ENCODE data around the gene BHMT2.

- TF ChIP-seq MAFK (IDR thresholded peaks at IDR 0.05; ENCODE audit: low read depth, low read length), result no peak
- no peak for TF ChIP-seq MXI1 (IDR thresholded peaks at IDR 0.05; ENCODE audit: borderline replicate concordance, low read depth, low read length)
- TF ChIP-seq CTCF (conservative IDR thresholded peaks at IDR 0.05; ENCODE audit: low read depth, low read length), result no peak
- no peak for TF ChIP-seq POLR2A (IDR thresholded peaks at IDR 0.05; ENCODE audit: low read depth, low read length)
- no peak for TF ChIP-seq RAD21 (IDR thresholded peaks at IDR 0.05; ENCODE audit: low read length)
- TF ChIP-seq CEBPB (IDR thresholded peaks at IDR 0.05; ENCODE audit: low read depth, low read length), result no peak
- no peak for TF ChIP-seq NFE2L2 (IDR thresholded peaks at IDR 0.05; ENCODE audit: low read depth, low read length)
- TF ChIP-seq MAZ (IDR thresholded peaks at IDR 0.05; ENCODE audit: borderline replicate concordance, low read depth, low read length), result no peak
- TF ChIP-seq USF2 (IDR thresholded peaks at IDR 0.05; ENCODE audit: low read depth, low read length), result no peak
- no peak for TF ChIP-seq BHLHE40 (IDR thresholded peaks at IDR 0.05; ENCODE audit: low read depth, low read length)
- TF ChIP-seq FOS (IDR thresholded peaks at IDR 0.05; ENCODE audit: low read depth, low read length), result no peak
- TF ChIP-seq RFX5 (IDR thresholded peaks at IDR 0.05; ENCODE audit: low read depth, low read length), result no peak
- no peak for TF ChIP-seq SMC3 (IDR thresholded peaks at IDR 0.05; ENCODE audit: low read depth, low read length)
Observed at GRCh38 chr5:79056847-79057246, 12.7 kb upstream of the BHMT2 start.

All from IMR-90 (cell line).